Cardiac muscle cell (in vitro differentiated cells and primary cell): ENCODE measurements around the gene STXBP2. TPM values are rescaled to one million over a fixed set of nuclear protein-coding genes. Genes with fewer than 3 reads are reported as not detected.

Experiments
- DNase-seq, 2 donors: peaks; one replicate each; pipeline versions ENCODE4 v3.0.0 to v3.0.0-alpha.2; 2010 to 2017; ENCODE audit warnings: low read depth in 1 of 2, low spot score in 1 of 2
- H3K27ac ChIP-seq: fragments of 200-600 bp; sonication (generic); 2 replicates; pipeline ENCODE4 v1.5.1; 2016
- H3K27me3 ChIP-seq: fragments of 200-600 bp; sonication (generic); 2 replicates; pipeline ENCODE4 v1.6.0; 2016; ENCODE audit warnings: control low read depth
- H3K36me3 ChIP-seq: fragments of 200-600 bp; sonication (generic); 2 replicates; pipeline ENCODE4 v1.5.1; 2016; ENCODE audit warnings: control low read depth
- H3K4me1 ChIP-seq: fragments of 200-600 bp; sonication (generic); 2 replicates; pipeline ENCODE4 v1.8.1; 2017; ENCODE audit warnings: low read depth, mild to moderate bottlenecking, mixed run types
- H3K4me3 ChIP-seq: fragments of 200-600 bp; sonication (generic); 2 replicates; pipeline ENCODE4 v1.5.1; 2016; ENCODE audit warnings: mild to moderate bottlenecking
- H3K9me3 ChIP-seq: fragments of 200-600 bp; sonication (generic); 2 replicates; pipeline ENCODE4 v1.5.1; 2017; ENCODE audit warnings: low read depth, mild to moderate bottlenecking, control low read depth
- CTCF ChIP-seq: IDR thresholded peaks from 2 replicates; pipeline ENCODE4 v1.5.1; 2012; ENCODE audit warnings: low read depth, mild to moderate bottlenecking, low read length
- polyA plus RNA-seq: library from polyadenylated mRNA; unstranded; fragments of >200 nt; fragmentation: Nextera tagmentation; extraction: Ambion mirVana; gene quantifications from 2 replicates; pipeline ENCODE4 v1.2.1, GENCODE V29; 2016
- total RNA-seq: library from RNA; depleted of rRNA; stranded (reverse); fragments of >200 nt; gene quantifications from 2 replicates; pipeline ENCODE4 v1.2.3, GENCODE V29; 2016

STXBP2 gene
- total RNA-seq (16.0 and 33.6 TPM in 2 replicates), polyA plus RNA-seq (32.7 and 51.2 TPM in 2 replicates)

- Histone ChIP-seq H3K27ac (no peak within 1 kb of the TSS), H3K4me3 (peak within 1 kb of the TSS; percentile 29), H3K36me3 (no peaks in the 10 kb centered on the region), H3K9me3 (no peaks in the 10 kb centered on the region), H3K27me3 (no peaks in the 10 kb centered on the region), H3K4me1 (peaks cover 4% of the 10 kb centered on the region)
- DNase-seq, result peak; percentile 65 to 70
- no peak for TF ChIP-seq CTCF
Measured at GRCh38 chr19:7636691-7637373, at the start of gene STXBP2. STXBP2 (plus strand) TSS chr19:7637110; CDS start chr19:7637150, 40 bp downstream.

- no peak for TF ChIP-seq CTCF
- H3K27ac ChIP-seq, result no peak overlapping the region
Measured at GRCh38 chr19:7589822-7590221, 47.1 kb upstream of the STXBP2 start.

GRCh38 chr19:7590256-7590655 is 46.7 kb upstream of the STXBP2 start:
- Histone ChIP-seq H3K27me3 (peaks cover 3% of the 10 kb centered on the region), H3K36me3 (no peaks in the 10 kb centered on the region), H3K27ac (no peak overlapping the region), H3K4me1 (no peaks in the 10 kb centered on the region), H3K9me3 (no peaks in the 10 kb centered on the region), H3K4me3 (no peak overlapping the region)
- DNase-seq, result no peak
- no peak for TF ChIP-seq CTCF

More at GRCh38 chr19:7589822-7590221, 47.1 kb upstream of the STXBP2 start:
- Histone ChIP-seq H3K4me1 (no peaks in the 10 kb centered on the region), H3K27me3 (peaks cover 3% of the 10 kb centered on the region), H3K36me3 (no peaks in the 10 kb centered on the region), H3K9me3 (no peaks in the 10 kb centered on the region), H3K4me3 (no peak overlapping the region)
- no peak for DNase-seq

- TF ChIP-seq CTCF, result no peak
- Histone ChIP-seq H3K36me3 (no peaks in the 10 kb centered on the region), H3K27ac (no peak within 1 kb of the TSS), H3K9me3 (no peaks in the 10 kb centered on the region), H3K4me3 (peak within 1 kb of the TSS; percentile 72), H3K27me3 (peaks cover 20% of the 10 kb centered on the region), H3K4me1 (no peaks in the 10 kb centered on the region)
- DNase-seq, result peak in 1 of 2 donors; percentile 83
Measured at GRCh38 chr19:7595466-7596133, 41.3 kb upstream of the STXBP2 start, which contains the start of gene CAMSAP3. CAMSAP3 (plus strand) TSS chr19:7595863; CDS start chr19:7596003, 140 bp downstream.

- no peak for TF ChIP-seq CTCF
- Histone ChIP-seq H3K27me3 (peaks cover 20% of the 10 kb centered on the region), H3K27ac (no peak overlapping the region), H3K9me3 (no peaks in the 10 kb centered on the region), H3K4me1 (no peaks in the 10 kb centered on the region), H3K36me3 (no peaks in the 10 kb centered on the region), H3K4me3 (peak overlapping the region; percentile 72)
- no peak for DNase-seq
Measured at GRCh38 chr19:7596211-7596937, 40.5 kb upstream of the STXBP2 start.
